Right lung (tissue), 5 donors: Measurements from ENCODE around the gene SH2D3A. TPM values are rescaled to one million over a fixed set of nuclear protein-coding genes. Genes with fewer than 3 reads are reported as not detected.

Source experiments
- DNase-seq, 2 donors: peaks; one replicate each; pipeline ENCODE4 v3.0.0-alpha.2; 2013
- polyA plus RNA-seq, 5 donors: library from polyadenylated mRNA; unstranded; fragments of 120-200 nt; gene quantifications; one replicate each; pipeline versions ENCODE4 v1.2.1 to v1.2.3, GENCODE V29; 2013; ENCODE audit warnings: inconsistent platforms in 1 of 5, low replicate concordance in 1 of 5; ENCODE audit not compliant: insufficient read length in 5 of 5, insufficient read depth in 1 of 5

SH2D3A gene
- polyA plus RNA-seq, 5 donors = 5.9 to 9.2 (median 7.9) TPM

GRCh38 chr19:6708346-6708745, 58.9 kb downstream of the SH2D3A start:
- DNase-seq = no peak

GRCh38 chr19:6707658-6708018, 59.6 kb downstream of the SH2D3A start:
- DNase-seq = no peak

- DNase-seq = no peak
These were observed 60.1 kb downstream of the SH2D3A start for GRCh38 chr19:6707011-6707657.

- DNase-seq = no peak
These were observed 60.6 kb downstream of the SH2D3A start for GRCh38 chr19:6706633-6706958.

GRCh38 chr19:6705931-6706632, 61.2 kb downstream of the SH2D3A start:
- no peak for DNase-seq

Other genes with a start within 250 kb of the SH2D3A start
- under 1 TPM; 0.15 to 0.83 (median 0.23) TPM for gene TNFSF9, start 236.4 kb downstream of the SH2D3A start, polyA plus RNA-seq
- gene CD70, start 176.3 kb downstream of the SH2D3A start, polyA plus RNA-seq = under 1 TPM in 3 of 5 donors, not detected in 2; 0.13 to 0.54 (median 0.35) TPM
- 1 to 10 TPM in 1 of 5 donors, under 1 TPM in 4; 0.18 to 1.0 (median 0.28) TPM for gene TNFSF14, start 97.3 kb downstream of the SH2D3A start, polyA plus RNA-seq
- gene C3, start 46.8 kb downstream of the SH2D3A start, polyA plus RNA-seq = 100 to 1,000 TPM in 1 of 5 donors, 10 to 100 TPM in 4; 21.7 to 123 (median 39.6) TPM
- gene GPR108, start 29.9 kb downstream of the SH2D3A start, polyA plus RNA-seq = 10 to 100 TPM; 39.3 to 92.3 (median 63.7) TPM
- 100 to 1,000 TPM in 2 of 5 donors, 10 to 100 TPM in 3; 90.7 to 113 (median 98.9) TPM for gene TRIP10, start 27.8 kb downstream of the SH2D3A start, polyA plus RNA-seq
- gene VAV1, start 5.3 kb upstream of the SH2D3A start, polyA plus RNA-seq = 1 to 10 TPM; 2.0 to 2.6 (median 2.2) TPM
- under 1 TPM; 0.12 to 0.42 (median 0.21) TPM for gene ADGRE1, start 120.1 kb upstream of the SH2D3A start, polyA plus RNA-seq